ENCODE data around the gene ZNF609. TPM values are rescaled to one million over a fixed set of nuclear protein-coding genes. Genes with fewer than 3 reads are reported as not detected.

The ZNF609 gene
- polyA plus RNA-seq, 1 donor (not counting 4 experiments of a cell fraction or from before 2014, with no cell fraction given) = 16.9 TPM

- Histone ChIP-seq H3K9ac (ENCODE audit: control insufficient read depth, extremely low read depth, insufficient read depth, low read length) (no peak overlapping the region), H3K27ac (ENCODE audit: control insufficient read depth, insufficient read depth, low read length) (no peak overlapping the region), H3K27me3 (ENCODE audit: control insufficient read depth, extremely low read depth, insufficient read depth, low read length) (no peaks in the 10 kb centered on the region), H3K9me3 (ENCODE audit: control insufficient read depth, low read depth, low read length) (no peaks in the 10 kb centered on the region), H3K4me2 (ENCODE audit: control insufficient read depth, extremely low read depth, insufficient read depth, low read depth, low read length) (no peak overlapping the region), H4K20me1 (ENCODE audit: control insufficient read depth, extremely low read depth, insufficient read depth, low read length) (peaks cover 5% of the 10 kb centered on the region), H2AFZ (ENCODE audit: control insufficient read depth, low read length) (no peak overlapping the region), H3K79me2 (ENCODE audit: control insufficient read depth, insufficient read depth, low read length) (peaks cover 77% of the 10 kb centered on the region), H3K4me3 (ENCODE audit: control insufficient read depth in 2 of 3, extremely low read depth in 1 of 3, insufficient read depth in 2 of 3, low read depth in 1 of 3, low read length in 3 of 3) (no peak overlapping the region), H3K36me3 (ENCODE audit: control insufficient read depth in 2 of 2, extremely low read depth in 1 of 2, insufficient read depth in 2 of 2, low read length in 2 of 2) (peaks cover 0 to 6% of the 10 kb centered on the region in 2 experiments), H3K9me1 (ENCODE audit: control insufficient read depth, extremely low read depth, insufficient read depth, low read length) (no peaks in the 10 kb centered on the region), H3K4me1 (ENCODE audit: control insufficient read depth, extremely low read depth, insufficient read depth, low read length) (peaks cover 18% of the 10 kb centered on the region)
- TF ChIP-seq CTCF (optimal IDR thresholded peaks at IDR 0.05 in 1 of 3, IDR thresholded peaks at IDR 0.05 in 1 of 3, conservative IDR thresholded peaks at IDR 0.05 in 1 of 3; ENCODE audit: extremely low read depth in 1 of 3, insufficient read depth in 2 of 3, low read length in 3 of 3) = no peak
- TF ChIP-seq EZH2 (IDR thresholded peaks at IDR 0.05; ENCODE audit: low read length) = no peak
- dilution Hi-C loops (cut with MboI; ENCODE audit: extremely low pct_ligation_motif_present, low sequenced_read_pairs) = no loop called here
- DNase-seq (ENCODE audit: low read depth, low spot score) (no peak), FAIRE-seq (no peak)
These were observed 72.3 kb downstream of the ZNF609 start for GRCh38 chr15:64532521-64533315.

- Histone ChIP-seq H3K4me3 (ENCODE audit: control insufficient read depth in 2 of 3, extremely low read depth in 1 of 3, insufficient read depth in 2 of 3, low read depth in 1 of 3, low read length in 3 of 3) (no peak overlapping the region), H3K27ac (ENCODE audit: control insufficient read depth, insufficient read depth, low read length) (peak overlapping the region; percentile 79), H3K4me1 (ENCODE audit: control insufficient read depth, extremely low read depth, insufficient read depth, low read length) (peaks cover 17% of the 10 kb centered on the region), H3K79me2 (ENCODE audit: control insufficient read depth, insufficient read depth, low read length) (peaks cover 73% of the 10 kb centered on the region), H3K9me1 (ENCODE audit: control insufficient read depth, extremely low read depth, insufficient read depth, low read length) (no peaks in the 10 kb centered on the region), H3K36me3 (ENCODE audit: control insufficient read depth in 2 of 2, extremely low read depth in 1 of 2, insufficient read depth in 2 of 2, low read length in 2 of 2) (no peaks in the 10 kb centered on the region), H3K9ac (ENCODE audit: control insufficient read depth, extremely low read depth, insufficient read depth, low read length) (peak overlapping the region; percentile 28), H2AFZ (ENCODE audit: control insufficient read depth, low read length) (no peak overlapping the region), H3K9me3 (ENCODE audit: control insufficient read depth, low read depth, low read length) (no peaks in the 10 kb centered on the region), H3K4me2 (ENCODE audit: control insufficient read depth, extremely low read depth, insufficient read depth, low read depth, low read length) (peak overlapping the region; percentile 52), H4K20me1 (ENCODE audit: control insufficient read depth, extremely low read depth, insufficient read depth, low read length) (no peaks in the 10 kb centered on the region), H3K27me3 (ENCODE audit: control insufficient read depth, extremely low read depth, insufficient read depth, low read length) (no peaks in the 10 kb centered on the region)
- dilution Hi-C loops (cut with MboI; ENCODE audit: extremely low pct_ligation_motif_present, low sequenced_read_pairs) = no loop called here
- FAIRE-seq (no peak), DNase-seq (ENCODE audit: low read depth, low spot score) (no peak)
- TF ChIP-seq CTCF (optimal IDR thresholded peaks at IDR 0.05 in 1 of 3, IDR thresholded peaks at IDR 0.05 in 1 of 3, conservative IDR thresholded peaks at IDR 0.05 in 1 of 3; ENCODE audit: extremely low read depth in 1 of 3, insufficient read depth in 2 of 3, low read length in 3 of 3) (no peak), EZH2 (IDR thresholded peaks at IDR 0.05; ENCODE audit: low read length) (no peak)
These were observed 75.3 kb downstream of the ZNF609 start for GRCh38 chr15:64535460-64536243.
